ENCODE data around the gene PMEPA1.

DNA sequence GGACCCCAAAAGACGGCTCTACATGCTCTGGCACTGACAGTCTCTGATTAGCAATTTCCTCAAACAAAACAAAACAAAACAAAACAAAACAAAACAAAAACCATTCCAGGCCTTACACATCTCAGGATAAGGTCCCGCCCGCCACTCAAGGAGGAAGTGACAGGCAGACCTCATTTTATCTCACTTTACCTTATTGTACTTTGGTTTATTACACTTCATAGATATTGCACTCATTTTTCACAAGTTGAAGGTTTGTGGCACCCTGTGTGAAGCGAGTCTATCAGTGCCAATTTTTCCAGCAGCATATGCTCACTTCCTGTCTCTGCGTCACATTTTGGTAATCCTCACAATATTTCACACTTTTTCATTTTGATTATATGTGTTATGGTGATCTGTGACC lies 104.8 kb downstream of the PMEPA1 start:
- TF ChIP-seq EZH2 (IDR thresholded peaks at IDR 0.05; ENCODE audit: insufficient read depth, poor library complexity, severe bottlenecking) (no peak), EZH2phosphoT487 (IDR thresholded peaks at IDR 0.05; ENCODE audit: insufficient read depth, low read depth) (no peak)
